GM19240 (cell line): ENCODE results near the gene LRRC31.

Experiments
- DNase-seq: peaks from one replicate; pipeline ENCODE4 v3.0.0; 2011; ENCODE audit warnings: low spot score; ENCODE audit not compliant: insufficient read length

Gene LRRC31

DNA sequence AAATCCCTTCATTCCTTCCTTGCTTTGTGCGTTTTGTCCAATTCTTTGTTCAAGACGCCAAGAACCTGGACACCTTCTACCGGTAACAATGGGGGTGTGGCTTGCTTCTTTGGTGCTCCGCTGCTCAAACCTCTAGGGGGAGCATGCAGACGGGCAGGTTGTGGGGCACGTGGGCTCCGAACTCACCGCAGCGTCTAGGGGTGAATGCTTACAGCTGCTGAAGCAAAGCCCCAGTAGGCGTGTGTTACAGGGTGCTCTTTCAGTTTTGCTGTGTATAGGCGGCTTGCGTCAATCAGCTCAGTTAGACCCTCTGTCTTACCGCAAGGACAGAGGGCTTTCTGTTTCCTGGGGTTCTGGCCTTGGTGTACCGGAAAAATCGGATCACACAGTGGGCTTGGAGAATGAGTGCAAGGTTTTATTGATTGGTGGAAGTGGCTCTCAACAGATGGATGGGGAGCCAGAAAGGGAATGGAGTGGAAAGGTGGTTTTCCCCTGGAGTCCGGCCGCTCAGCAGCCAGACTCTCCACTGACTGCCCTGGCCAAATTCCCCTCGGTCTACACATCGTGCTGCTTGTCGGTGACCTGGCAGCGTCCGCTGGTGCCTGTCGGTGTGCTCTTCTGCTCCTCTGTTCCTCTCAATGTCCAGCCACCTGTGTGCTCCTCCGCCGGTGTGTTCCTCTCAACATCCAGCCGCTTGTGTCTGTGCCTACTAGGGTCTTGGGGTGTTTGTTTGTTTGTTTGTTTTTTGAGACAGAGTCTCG lies 55.8 kb downstream of the LRRC31 start:
- DNase-seq, result peak; percentile 41

DNA sequence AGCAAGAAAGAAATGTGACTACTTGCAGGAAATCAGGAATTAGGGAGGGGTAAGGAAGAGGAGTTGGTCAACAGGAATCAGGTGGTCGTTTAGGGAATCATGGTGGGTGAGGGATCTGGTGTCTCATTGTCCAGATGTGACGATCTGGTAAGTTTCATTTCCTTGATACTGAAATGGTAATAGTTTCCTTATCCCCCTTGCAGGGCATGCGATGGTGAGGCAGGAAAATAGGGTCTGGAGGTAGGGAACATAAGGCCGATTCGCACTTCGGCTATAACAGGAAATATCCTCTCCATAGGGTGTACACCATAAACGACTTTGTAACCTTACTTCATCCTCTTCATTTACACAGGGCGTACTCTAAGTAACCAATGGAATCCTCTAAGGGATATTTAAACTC lies 56.5 kb downstream of the LRRC31 start:
- DNase-seq, result no peak

DNA sequence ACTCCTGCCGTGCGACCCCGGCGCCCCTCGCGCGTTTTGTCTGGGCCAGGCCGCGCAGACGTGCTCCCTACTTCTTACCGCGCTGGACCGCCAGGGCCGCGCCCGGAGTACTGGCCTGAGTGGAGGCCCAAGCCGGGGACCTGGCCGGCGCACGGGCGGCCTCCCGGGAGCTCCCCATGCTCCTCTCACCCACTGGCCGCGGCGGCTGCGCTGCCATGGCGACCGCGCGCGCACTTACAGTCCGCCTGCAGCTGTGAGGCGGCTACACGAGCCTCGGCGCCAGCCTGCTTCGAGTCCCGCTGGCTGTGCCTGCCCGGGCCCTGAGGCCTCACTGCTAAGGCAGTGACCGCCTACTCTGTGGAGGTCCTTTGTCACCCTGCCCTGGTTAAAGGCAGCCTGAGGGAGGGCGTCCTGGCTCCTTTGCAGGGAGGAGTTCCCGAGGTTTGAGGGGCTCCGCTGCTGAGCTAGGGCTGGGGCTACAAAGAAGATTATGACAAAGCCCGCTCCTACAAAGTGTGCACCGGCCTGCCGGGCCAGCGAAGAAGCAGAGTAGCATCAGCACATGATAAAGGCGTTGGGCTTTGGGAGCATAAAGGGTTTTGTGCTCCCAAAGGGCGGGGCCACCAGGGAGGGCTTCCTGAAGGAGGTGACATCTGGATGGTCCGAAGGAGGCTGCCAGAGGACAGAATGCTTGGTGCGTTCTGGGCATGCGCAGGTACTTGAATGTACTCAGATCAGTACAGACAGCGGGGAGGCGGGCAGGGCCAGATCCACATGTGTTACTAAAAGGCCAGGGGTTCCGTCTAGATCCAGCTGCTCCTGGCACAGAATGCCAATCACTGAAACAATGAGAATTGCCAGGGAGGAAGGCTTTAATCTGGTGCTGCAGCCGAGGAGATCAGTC lies 57.2 kb downstream of the LRRC31 start, which contains the start of the genes LRRC34 and LRRIQ4:
Gene LRRC34, minus strand, starts transcription at position 573 of the 904 bp plus-strand sequence. Its CDS starts 356 bp downstream, at position 217.
Gene LRRIQ4, plus strand, starts transcription at position 539 of the 904 bp plus-strand sequence. CDS start 9,052 bp downstream, outside the sequence.
- peak; percentile 27 for DNase-seq

DNA sequence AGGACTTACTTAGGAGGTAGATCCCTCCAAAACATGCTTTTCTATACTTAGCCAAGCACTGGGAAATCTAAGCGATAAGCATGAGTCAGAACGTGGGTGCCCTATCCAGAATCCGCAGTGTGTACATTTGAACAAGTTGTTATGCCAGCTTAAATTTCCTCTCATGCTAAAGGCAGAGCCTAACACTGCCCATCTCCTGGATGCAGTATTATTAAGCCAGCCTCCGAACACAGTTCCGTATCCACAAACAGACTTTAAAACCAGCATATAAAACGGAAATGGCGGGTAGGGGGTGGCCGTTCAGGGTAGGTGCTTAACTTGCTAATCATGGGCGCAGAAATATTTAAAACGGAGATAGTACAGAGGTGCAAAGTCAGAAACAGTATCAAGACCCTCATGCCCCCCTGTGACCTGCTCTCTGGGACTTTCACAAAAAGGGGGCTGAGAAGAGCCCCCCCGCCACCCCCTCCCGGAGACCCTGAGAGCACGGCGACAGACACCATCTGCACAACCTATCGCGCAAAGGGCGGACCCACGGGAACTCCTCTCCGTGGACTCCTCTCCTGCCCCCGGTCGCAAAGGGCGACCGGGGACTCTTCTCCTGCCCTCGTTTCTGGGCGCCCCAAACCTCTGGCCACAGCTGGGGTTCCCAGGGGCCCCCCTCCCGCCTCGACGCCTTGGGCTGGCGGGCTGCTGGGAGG lies 58.0 kb downstream of the LRRC31 start:
- no peak for DNase-seq

DNA sequence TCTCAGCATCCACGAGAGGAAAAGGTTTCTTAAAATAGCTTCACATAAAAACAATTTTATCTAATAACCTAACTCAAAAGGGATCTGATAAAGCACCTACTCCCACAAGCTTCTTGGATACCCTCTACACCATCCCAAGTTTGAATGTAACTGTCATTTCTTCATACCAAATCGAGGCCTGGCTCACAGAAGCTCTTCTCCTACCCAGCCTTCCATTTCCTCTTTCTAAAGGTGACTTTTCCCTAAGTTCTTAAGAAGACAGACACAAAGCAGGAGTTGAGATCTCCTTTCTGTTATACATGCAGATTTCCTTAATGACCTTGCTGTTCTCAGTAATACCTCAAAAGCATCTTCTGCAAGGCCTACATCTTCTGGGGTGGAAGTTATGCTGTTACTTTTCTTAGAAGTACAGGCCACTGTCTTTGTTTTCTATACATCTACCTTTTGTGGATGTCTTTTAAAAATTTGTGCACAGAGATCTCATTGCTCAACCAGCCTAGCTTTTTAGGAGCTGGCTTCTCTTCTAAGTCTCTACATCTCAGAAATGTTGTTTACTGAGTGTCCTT lies 60.4 kb downstream of the LRRC31 start:
- no peak for DNase-seq

DNA sequence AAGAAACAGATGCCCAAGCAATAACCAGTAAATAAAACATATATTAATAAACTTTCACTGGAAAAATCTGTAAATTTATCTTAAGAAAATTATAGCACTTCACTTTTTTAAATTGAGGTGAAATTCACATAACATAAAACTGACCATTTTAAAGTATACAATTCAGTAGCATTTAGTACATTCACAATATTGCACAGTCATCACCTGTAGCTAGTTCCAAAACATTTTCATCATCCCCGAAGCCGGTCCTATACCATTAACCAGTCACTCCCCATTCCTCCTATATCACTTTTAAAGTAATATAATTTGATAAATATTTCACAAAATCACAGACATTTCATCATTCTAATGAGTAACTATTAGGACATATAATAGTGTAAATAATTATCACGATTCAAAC lies 65.1 kb downstream of the LRRC31 start:
- DNase-seq, result no peak

DNA sequence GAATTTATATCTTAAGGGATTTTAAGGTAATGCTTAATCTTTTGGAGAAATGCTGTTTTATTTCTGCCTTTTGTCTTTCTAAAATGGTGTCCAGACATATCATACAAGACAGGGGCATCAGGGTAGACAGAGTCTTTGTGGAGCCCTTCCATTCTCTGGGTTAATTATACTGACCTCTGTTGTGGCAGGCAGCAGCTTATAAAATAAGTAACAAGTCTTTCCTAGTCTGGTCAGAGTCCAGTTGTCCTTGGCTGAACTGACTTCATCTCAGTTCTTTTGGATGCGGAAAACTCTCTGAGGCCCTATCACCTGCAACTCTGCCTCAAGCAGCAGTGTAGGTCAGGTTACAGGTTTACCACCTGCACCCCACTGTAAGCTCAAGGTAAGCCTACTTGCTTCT lies 77.4 kb downstream of the LRRC31 start:
- no peak for DNase-seq

DNA sequence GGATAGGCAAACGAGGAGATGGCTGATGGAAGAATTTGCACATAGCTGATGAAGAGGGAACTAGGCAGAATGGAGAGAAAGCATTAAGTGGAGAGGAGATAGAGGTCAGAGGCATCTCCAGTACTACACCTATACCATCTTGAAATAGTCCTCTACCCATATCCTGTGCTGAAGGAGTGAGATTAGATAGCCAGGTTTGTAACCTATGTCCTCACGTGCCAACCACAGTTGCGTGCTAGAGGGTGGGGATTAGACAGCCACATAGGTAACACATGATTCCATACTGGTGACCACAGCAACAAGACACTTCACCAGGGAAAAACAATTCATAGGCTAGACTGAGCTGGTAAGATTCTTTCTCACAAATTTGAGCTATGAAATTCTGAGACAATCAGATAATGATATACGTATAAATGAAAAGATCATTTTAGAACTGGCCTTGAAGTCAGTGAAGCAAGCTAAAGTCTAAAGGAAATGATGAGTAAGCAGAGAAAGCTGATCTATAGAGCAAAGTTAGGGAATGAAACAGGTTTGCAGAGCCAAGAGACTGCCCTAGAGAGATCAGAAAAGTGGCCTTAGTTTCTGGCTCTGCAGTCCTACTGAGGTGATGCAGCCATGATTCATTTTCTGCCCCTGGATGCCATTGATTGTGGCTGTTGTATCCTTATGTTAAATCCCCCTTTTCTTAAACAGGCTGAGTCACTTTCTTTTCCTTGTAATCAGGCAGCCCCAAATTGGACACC lies 78.9 kb downstream of the LRRC31 start:
- no peak for DNase-seq

DNA sequence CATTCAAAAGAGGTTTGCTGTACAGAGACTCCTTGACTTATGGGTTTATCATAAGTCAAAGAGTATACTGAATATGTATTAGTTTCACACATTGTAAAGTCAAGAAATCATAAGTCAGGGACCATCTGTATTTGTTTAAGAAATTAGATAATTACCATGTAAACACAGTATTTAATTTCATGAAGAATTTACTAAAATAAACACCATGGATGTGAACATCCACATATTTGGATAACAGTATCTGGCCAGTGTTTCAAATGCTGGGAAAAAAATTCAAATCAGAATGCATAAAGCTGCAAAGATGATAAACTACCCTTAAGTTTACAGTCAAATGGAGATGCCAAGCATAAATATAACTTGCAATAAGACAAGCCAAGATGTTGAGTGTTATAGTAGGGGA lies 79.5 kb downstream of the LRRC31 start:
- no peak for DNase-seq
